HG03139 (cell line): Measurements from ENCODE around the gene HDAC9.
A peak's percentile ranks its signal among the peaks of the same experiment; 100 is the strongest.
"Not testable (repeated sequence)": the region's sequence is repeated elsewhere in the genome, so short reads cannot be mapped to it uniquely, and the experiment has no call there.

Source experiments
- ATAC-seq: cut with Tn5 transposase; IDR thresholded peaks from one replicate; pipeline ENCODE4 v1.9.1; 2021; ENCODE audit not compliant: unreplicated experiment

HDAC9 gene

GRCh38 chr7:18995811-18996426 is 500.4 kb downstream of the HDAC9 start:
- ATAC-seq = no peak

- ATAC-seq = no peak
Measured at GRCh38 chr7:18996583-18996982, 501.0 kb downstream of the HDAC9 start.

- ATAC-seq = no peak
Measured at GRCh38 chr7:18997477-18998150, 502.1 kb downstream of the HDAC9 start.

- ATAC-seq = no peak
Measured at GRCh38 chr7:19000410-19000809, 504.9 kb downstream of the HDAC9 start.

GRCh38 chr7:19001854-19002253 is 506.3 kb downstream of the HDAC9 start:
- no peak for ATAC-seq

- ATAC-seq = no peak
Measured at GRCh38 chr7:19009241-19009935, 513.8 kb downstream of the HDAC9 start.

- no peak for ATAC-seq
Measured at GRCh38 chr7:19009936-19010280, 514.4 kb downstream of the HDAC9 start.

GRCh38 chr7:19011212-19011611 is 515.7 kb downstream of the HDAC9 start:
- ATAC-seq = no peak

GRCh38 chr7:19015098-19015497 is 519.5 kb downstream of the HDAC9 start:
- ATAC-seq = no peak

- no peak for ATAC-seq
Measured at GRCh38 chr7:19016140-19016539, 520.6 kb downstream of the HDAC9 start.

- ATAC-seq = no peak
Measured at GRCh38 chr7:19017374-19017773, 521.8 kb downstream of the HDAC9 start.

GRCh38 chr7:19020062-19020461 is 524.5 kb downstream of the HDAC9 start:
- ATAC-seq = no peak

GRCh38 chr7:19020711-19021110 is 525.2 kb downstream of the HDAC9 start:
- ATAC-seq = no peak

- no peak for ATAC-seq
Measured at GRCh38 chr7:19023477-19023876, 527.9 kb downstream of the HDAC9 start.

GRCh38 chr7:19024261-19024660 is 528.7 kb downstream of the HDAC9 start:
- ATAC-seq = no peak

- ATAC-seq = no peak
Measured at GRCh38 chr7:19026888-19027287, 531.3 kb downstream of the HDAC9 start.

GRCh38 chr7:19030281-19030680 is 534.7 kb downstream of the HDAC9 start:
- no peak for ATAC-seq

- ATAC-seq = not testable (repeated sequence)
Measured at GRCh38 chr7:19032942-19033341, 537.4 kb downstream of the HDAC9 start.

- peak; percentile 91 for ATAC-seq
Measured at GRCh38 chr7:19051767-19052375, 556.3 kb downstream of the HDAC9 start.
